Activated naive CD4-positive, alpha-beta T cell (primary cell): ENCODE measurements around the gene NTNG2.
"Not testable (repeated sequence)": the region's sequence is repeated elsewhere in the genome, so short reads cannot be mapped to it uniquely, and the experiment has no call there.

ENCODE experiments used
- DNase-seq, 4 experiments: peaks; one replicate each; lab custom pipeline; 2025; lab: John Stamatoyannopoulos, UW

NTNG2 gene, protein sequence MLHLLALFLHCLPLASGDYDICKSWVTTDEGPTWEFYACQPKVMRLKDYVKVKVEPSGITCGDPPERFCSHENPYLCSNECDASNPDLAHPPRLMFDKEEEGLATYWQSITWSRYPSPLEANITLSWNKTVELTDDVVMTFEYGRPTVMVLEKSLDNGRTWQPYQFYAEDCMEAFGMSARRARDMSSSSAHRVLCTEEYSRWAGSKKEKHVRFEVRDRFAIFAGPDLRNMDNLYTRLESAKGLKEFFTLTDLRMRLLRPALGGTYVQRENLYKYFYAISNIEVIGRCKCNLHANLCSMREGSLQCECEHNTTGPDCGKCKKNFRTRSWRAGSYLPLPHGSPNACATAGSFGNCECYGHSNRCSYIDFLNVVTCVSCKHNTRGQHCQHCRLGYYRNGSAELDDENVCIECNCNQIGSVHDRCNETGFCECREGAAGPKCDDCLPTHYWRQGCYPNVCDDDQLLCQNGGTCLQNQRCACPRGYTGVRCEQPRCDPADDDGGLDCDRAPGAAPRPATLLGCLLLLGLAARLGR

DNA sequence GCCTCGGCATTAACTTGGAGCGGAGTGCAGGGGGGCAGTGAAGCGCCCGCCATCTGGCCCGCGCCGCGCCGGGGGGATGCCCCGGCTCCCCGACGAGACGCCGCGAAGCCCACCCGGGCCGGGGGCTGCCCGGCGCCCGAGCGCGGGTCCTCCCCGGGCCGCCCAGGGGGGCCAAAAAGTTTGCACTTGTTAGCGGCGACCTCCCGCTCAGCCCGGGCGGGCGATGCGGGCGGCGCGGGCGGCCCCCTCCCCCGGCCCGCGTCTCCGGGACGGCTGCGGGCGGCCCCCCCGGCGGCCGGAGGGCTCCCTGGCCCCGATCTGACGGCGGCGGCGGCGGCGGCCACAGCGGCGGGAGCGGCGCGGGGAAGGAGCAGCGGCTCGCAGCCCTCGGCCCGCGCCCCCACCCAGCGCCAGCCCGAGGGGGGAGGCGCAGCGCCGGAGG is at the start of gene NTNG2:
NTNG2 (plus strand) TSS at position 316 of the 442 bp plus-strand sequence. CDS start 4,774 bp downstream, outside the sequence.
- no peak for DNase-seq

DNA sequence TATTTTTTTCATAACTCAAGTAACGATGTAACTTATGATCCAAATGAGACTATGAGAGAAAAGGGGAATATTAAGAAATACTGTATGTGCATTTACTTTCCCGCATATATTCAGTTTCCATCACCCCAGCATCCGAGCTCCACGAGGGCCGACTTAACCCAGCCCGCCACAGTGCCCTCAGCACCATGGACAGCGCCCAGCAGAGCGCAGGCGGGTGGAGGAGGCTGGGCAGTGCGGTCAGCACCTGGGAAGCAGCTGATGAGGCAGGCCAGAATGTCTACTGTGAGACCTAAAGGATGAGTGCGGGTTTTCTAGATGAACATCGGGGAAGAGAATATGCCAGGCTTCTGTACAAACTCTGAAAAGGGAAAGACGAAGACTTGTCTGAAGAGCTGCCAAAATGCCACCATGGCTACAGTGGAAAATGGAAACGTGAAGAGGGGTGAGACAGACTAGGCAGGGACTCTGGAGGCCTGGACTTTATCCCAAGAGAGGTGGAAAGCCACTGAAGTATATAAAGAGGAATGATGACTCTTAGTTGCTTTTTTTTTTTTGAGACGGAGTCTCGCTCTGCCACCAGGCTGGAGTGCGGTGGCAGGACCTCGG is 47.7 kb upstream of the NTNG2 start:
- DNase-seq: peak in 1 of 4 experiments; percentile 8

DNA sequence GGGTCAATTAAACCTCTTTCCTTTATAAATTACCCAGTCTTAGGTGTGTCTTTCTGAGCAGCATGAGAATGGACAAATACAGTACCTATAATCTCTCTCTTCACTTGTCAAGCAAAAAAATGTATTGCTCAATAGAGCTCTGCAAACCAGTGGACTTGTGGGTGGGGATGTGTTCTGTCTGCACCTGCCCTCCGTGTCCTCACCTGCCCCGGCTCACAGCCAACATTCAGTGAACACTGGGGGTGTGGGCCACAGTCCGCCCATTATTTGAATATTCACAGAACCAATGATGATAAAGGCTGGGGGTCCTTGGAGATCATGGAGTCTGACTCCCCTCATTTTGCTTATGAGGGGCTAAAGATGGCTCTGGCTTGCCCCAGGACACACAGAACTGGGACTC is 45.3 kb upstream of the NTNG2 start:
- no peak for DNase-seq

DNA sequence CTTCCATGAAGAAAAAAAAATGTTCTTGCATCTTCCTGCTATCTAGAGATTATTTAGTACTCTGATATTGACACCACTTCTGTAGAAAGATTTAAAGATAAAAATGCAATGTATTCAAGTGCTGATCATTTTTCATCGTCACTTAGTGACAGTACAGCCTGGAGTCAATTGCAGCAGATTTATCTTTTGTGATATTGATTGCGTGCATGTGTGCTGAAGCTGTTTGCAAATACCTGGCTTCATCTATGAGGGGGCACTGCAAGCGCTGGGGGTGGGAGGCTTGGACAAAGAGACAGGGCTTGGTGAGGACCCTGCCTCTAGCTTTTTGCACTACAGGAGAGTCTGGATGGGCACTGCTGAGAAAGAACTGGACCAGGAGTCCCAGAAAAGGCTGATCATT is 44.2 kb upstream of the NTNG2 start:
- no peak for DNase-seq

DNA sequence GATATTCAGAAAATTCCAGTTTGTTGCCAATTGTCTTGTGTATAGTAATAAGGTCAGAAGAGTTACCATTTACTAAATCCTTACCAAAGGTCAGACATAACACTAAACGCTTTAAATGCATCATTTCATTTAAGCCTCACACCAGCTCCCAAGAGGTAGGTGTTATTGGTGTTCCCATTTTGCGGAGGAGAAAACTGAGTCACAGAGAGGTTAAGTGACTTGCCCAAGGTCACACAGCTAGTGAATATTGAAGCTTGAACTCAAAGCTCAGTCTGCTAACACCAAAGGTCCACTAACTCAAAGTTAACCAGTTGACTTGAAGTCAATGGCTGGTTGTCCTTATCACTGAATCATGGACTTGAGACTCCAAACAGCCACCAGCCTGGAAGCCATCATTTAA is 40.8 kb upstream of the NTNG2 start:
- no peak for DNase-seq

DNA sequence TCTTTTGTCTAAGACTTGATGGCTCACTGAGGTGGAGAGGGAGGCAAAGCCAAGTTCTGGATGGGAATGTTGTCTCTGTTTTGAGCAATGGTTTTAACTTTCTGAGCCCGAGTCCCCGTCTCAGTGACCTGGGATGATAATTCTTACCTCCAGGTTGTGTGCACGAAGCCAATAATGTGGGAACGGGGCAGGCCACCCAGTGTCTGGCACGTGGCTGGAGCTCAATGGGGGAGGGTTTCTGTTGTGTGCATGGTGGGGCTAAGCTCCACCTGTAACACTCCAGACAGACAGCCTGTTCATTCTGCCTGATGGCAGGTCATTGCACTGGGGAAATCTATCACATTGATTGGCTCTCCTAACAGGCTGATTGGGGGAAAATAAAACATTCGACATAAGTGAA is 37.1 kb upstream of the NTNG2 start:
- DNase-seq: no peak

DNA sequence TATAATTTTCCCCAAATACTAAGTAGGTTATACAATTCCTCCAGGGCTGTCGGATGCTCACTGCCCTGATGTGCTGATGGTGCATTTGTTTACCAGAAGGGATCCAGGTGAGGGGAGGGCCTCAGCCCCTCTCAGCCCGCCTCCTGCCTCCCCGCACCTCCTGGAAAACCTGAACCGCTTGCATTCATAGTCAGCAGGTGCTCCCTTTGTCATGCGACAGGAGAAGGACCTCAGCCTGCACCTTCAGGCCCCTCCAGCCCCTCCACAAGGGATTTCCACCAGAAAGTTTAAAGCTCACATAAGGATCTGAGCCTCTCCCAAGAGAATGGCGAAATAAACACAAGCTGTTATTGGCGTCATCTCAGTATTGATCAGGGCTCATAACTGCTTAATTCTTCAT is 36.5 kb upstream of the NTNG2 start:
- DNase-seq: no peak

DNA sequence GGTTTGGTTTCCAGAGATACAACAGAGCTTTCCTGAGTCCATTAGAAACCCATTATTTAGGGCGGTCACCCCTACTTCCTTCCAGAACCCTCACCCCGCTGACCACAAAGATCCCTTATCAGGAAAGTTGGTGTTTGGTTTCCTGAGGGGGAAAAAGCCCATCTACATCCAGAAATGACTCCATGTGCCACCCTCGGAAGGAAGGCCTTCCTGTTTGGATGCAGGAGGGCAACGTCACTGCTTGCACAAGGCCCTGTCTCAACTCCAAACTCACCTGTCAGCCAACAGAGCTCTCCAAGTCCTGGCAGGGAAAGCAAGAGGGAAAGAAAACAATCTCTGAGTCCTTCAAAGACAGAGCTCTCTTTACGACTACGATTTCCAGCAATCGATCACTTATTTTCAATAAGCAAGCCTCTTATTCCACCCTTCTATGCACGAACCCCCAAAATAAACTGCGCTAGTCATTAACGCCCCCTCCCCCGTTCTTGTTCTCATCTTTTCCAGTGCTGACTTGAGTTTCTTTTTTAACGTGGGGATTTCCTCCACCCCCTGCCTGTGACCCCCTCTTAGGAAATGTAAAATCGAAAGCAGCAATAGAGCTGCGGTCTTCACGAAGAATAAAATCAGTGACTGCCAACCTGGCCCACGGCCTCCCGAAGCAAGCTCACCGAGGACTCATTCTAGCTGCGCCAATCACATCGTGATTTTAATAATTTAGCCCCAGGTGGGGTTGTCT is 35.7 kb upstream of the NTNG2 start:
- DNase-seq: no peak

DNA sequence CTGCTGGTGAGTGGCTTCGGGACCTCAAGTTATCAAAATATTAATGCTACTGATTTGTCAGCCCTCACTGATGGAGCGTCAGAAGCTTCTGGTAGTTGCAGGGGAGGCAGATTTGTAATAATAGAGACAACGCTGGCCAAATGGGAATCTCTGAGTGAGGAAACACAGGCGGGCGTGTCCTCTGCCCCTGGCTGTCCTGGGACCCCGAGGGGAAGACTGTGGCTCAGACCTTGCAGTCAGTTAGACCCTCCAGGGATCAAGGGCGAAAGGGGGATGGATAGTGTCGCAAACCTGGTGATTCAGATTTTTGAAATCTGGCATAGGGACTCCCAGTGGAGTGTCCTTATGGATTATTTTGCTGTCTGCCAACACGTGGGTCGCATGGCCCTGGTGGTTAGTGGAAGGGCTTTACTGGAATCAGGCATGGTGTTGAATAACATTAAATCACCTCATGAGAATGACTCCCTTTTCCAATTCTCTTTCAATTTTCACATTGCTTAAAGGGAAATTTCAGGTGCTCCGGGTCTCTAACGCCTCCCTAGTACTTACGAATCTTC is 35.1 kb upstream of the NTNG2 start:
- no peak for DNase-seq

DNA sequence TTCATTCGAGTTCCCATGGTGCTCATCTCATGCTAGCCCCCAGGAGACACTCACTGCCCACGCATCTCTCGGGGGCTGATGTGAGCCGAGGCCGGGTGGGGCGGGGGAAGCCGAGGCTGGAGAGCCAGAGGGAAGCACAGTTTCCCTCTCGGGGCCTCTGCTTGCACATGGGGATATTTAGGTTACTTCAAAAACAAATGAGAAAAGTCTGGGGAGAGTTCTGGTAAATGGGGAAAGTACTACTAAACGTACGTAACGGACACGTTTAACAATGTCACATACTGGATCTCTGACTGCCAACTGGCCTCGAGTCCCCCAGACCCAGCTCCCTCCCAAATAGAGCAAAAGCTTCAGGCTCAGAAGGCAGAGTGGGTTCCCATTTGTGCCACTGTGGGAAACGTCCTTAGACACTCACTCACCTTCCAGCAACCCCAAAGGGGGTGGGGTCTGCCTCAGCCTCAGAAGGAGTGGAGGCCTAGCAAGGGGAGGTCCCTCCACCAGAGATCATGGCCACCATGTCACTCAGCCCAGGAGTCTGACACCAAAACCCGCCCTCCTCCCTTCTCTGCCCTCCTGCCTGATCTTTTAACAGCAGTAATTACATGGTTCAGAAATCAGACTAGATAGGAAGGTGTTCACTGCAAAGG is 33.8 kb upstream of the NTNG2 start:
- DNase-seq: no peak

DNA sequence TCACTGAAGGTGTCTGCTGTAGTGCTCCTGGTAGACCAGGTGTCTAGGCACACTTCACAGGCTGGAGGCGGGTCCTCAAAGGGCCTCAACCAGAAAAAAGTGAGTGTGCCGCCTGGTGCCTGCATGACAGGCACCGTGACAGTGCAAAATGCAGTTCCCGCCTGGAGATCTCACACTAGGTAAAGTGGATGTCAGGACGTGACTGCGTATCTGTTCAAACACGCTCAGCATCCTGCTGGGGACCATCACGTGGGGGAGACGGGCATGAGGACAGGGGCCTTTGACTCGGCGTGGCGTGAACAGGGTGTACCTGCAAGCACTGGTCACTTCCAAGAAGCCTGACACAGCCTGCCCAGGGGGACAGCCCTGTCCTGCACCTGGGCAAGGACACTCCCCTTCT is 32.3 kb upstream of the NTNG2 start:
- no peak for DNase-seq

DNA sequence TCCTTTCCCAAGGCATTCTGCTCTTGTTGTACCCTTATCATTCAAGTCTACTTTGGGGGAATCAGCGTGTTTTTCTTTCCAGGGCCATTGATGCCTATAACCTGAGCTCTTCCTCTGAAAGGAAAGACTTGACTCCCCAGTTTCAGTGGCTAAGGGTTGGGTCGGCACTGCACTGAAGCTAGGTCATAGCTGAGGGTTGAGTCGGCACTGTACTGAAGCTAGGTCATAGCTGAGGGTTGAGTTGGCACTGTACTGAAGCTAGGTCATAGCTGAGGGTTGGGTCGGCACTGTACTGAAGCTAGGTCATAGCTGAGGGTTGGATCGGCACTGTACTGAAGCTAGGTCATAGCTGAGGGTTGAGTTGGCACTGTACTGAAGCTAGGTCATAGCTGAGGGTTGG is 27.8 kb upstream of the NTNG2 start:
- not testable (repeated sequence) for DNase-seq

DNA sequence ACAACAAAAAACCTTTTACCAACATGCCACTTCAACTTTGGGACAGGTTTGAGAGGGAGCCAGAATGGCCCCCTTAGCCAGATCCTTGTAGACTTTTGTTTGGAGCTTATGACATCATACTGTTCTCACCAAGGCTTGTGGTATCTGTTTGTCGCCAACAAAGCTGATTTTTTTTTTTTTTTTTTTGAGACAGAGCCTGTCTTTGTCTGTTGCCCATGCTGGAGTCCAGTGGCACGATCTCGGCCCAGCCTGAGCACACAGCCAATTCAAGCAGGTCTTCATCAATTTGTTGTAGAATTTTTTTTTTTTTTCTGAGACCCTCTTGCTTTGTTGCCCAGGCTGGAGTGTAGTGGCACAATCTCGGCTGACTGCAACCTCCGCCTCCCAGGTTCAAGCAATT is 26.4 kb upstream of the NTNG2 start:
- no peak for DNase-seq

DNA sequence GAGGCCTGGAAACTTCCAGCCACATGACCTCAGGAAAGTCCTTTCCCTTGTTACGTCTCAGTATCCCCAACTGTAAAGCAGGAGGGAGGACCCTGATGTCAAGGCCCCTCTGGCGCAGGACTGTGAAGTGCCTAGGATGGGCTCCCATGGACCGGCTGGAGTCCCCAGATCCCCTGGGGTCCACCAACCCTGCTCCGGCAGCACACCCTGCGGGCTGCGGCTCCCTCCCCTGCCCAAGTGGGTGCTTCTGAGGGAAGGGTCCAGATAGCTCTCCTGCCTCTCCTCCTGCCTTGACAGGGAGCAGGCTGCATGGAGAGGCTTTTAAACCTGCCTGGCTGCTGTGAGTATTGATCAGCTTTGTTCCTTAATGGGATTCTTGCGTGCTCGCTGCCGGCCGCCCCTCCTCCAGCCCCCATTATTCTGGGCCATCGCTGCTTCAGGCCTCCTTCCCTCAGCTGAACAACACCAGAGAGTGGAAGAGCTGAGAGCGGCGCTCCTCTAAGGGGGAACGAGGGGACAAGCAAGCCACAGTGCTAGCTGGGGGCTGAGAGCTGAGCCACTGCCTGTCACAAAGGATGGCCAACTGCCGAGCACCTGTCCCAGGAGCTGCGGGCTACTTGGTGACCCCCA is 25.6 kb upstream of the NTNG2 start:
- no peak for DNase-seq

DNA sequence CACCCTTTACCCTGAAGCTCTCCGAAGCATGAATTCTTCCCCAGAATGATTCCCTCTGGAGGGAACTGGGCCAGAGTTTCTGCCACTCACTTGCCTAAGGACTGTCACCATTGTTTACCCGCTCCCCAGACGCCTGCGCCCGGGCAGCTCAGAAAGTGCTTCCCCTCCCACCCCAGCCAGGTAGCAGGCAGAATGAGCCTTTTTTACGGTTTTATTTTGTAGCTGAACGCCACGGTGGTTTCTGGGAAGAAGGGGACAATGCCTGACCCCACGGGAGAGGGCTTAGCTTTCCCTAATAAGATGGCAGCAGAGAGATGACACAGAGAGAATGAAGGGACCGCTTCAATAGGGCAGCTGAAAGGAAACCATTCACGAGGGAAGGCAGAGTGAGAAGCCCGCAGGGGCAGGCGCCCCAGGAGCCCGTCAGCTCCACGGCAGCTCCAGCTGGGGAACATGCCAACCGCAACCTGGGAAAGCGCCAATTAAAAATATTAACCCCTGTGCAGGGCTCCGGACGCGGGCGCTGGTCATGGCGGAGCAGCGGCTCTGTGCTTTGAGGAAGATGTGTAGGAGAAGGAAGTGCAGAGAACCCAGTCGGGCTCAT is 20.4 kb upstream of the NTNG2 start:
- DNase-seq: no peak

DNA sequence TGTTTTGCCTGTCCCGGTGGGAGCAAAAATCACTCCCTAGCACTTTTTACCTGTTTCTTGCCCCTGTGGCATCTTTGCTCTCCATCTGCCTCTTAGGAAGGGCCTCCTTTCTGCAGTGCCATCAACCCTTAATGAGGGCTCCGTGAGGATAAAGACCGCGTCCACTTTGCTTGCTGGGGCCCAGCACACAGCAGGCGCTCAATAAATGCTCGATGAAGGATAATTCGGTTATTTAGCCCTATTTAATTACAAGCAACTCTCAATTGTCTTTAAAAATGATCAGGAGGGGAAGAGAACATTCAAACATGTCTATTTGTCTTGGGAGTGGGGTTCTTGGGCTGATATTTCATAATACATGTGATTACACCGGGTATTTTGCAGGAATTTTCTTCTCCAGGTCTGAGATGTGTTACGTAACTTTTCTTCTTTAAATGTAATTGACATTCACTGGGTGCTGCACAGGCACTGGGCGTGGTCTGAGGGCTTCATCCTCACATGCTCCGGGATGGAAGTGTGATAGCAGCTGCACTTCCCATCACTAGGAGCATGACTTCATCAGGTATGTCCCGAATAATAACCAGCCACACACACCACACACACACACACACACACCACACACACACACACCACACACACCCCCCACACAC is 19.8 kb upstream of the NTNG2 start:
- DNase-seq: no peak

DNA sequence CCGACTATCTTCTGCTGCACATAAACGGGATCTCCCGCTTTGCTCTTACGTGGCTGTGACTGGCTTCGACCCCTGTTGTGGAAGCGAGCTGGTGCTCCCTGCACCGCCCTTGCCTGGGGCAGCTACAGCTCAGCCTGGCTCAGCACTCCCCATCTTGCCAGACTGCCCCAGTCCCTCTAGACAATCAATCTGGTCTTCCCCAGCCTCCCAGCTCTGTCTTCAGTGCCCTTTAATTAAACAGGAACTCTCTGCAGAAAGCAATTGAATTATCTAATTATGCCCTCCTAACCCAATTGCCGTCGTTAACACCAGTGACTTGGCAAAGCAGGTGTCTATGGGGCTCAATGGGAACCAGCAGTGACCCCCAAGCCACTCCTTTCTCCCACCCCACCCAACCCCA is 18.9 kb upstream of the NTNG2 start:
- no peak for DNase-seq

DNA sequence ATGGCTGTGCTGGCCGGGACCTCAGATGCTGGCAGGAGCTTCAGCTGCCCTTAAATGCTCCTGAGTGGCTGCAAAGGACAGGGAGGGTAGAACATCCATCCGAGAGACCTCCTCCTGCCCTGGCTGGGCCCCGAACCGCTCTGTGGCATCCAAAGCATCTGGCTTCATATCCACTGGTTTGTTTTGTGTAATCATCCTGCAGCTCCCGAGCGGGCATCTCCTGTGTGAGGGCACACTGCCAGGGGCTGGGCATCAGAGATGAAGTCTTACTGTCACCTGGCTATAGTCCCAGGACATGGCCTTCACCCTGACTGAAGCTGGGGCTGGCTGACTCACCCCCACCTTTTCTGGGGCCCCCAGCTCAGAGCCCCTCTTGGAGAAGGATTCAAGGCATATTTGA is 18.5 kb upstream of the NTNG2 start:
- DNase-seq: no peak

DNA sequence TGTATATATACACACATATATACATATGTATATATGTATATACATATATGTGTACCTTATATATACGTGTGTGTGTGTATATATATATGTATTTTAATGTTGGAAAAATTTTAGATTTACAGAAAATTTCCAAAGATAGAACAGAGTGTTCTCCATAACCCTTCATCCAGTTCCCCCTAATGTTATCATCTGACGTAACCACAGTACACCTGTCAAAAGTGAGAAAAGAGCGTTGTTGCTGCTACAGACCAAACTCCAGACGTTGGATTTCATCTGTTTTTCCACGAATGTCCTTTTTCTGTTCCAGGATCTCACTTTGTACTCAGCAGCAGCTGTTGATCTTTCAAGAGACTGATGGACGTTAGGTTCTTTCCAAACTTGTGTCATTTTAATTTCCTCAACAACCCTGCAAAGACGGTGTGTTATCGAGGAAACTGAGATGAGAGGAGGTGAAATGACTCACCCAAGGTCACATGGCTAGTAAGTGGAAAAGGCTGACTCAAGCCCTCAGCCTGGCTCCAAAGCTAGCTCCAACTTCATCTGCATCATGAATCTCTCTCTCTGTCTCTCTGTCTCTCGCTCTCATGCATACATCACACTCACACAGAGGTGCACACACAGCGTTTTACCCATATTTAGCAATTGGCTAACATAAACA is 17.0 kb upstream of the NTNG2 start:
- DNase-seq: no peak

DNA sequence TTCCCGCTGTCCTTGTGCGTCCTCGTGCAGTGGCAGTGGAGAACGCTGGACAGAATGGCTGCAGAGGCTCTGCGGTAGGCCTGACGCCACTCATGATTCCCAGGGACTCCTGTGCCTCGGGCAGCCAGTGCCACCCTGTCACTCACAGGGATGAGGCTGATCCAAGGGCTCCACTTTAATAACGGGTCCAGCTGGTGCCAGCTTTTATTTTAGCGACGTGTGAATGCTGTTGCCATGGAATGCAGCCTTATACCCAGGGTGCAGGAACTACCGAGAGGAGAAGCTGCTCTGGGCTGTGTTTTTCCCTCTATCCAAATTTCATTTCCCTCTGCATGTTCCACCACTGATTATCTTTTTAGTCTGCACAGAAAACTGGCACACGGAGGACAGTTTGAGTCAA is 15.8 kb upstream of the NTNG2 start:
- no peak for DNase-seq
